PC-9 (cell line): Measurements from ENCODE around the gene FTO. TPM values are rescaled to one million over a fixed set of nuclear protein-coding genes. Genes with fewer than 3 reads are reported as not detected.

Experiments
- BruUV-seq: library from RNA; stranded (reverse); fragments of 400-500 nt; replicated peaks from 2 replicates; lab custom pipeline; 2021; lab: Mats Ljungman, UMichigan
- CTCF ChIA-PET: fragments of 300-600 bp; sonication (Branson Sonifier 250); formaldehyde crosslinking; loops from one replicate; lab custom pipeline; 2022; ENCODE audit warnings: antibody characterized with exemption; lab: Charles Lee
- POLR2A ChIA-PET: fragments of 300-600 bp; sonication (Branson Sonifier 250); formaldehyde crosslinking; loops from one replicate; lab custom pipeline; 2022; ENCODE audit warnings: antibody characterized with exemption; ENCODE audit not compliant: unreplicated experiment; lab: Charles Lee
- DNase-seq, 2 experiments: peaks; one replicate each; pipeline versions ENCODE4 v3.0.0 to v3.0.0-alpha.2; 2015 to 2022; ENCODE audit warnings: mixed read lengths in 1 of 2
- H2AFZ ChIP-seq: fragments of 200-600 bp; sonication (generic); 2 replicates; pipeline ENCODE4 v1.8.1; 2017; ENCODE audit warnings: antibody characterized with exemption
- H3F3A ChIP-seq: fragments of 200-600 bp; sonication (generic); 2 replicates; pipeline ENCODE4 v1.8.1; 2017; ENCODE audit warnings: antibody characterized with exemption, mild to moderate bottlenecking, low read depth; ENCODE audit not compliant: insufficient read depth
- H3K27ac ChIP-seq: fragments of 200-600 bp; sonication (generic); 2 replicates; pipeline ENCODE4 v1.6.1; 2016; ENCODE audit warnings: mixed run types
- H3K27me3 ChIP-seq: fragments of 200-600 bp; sonication (generic); 2 replicates; pipeline ENCODE4 v1.6.1; 2016; ENCODE audit warnings: low read depth, mixed run types; ENCODE audit not compliant: insufficient read depth
- H3K36me3 ChIP-seq: fragments of 200-600 bp; sonication (generic); 2 replicates; pipeline ENCODE4 v1.6.1; 2016; ENCODE audit warnings: low read depth, mixed run types
- H3K4me1 ChIP-seq: fragments of 200-600 bp; sonication (generic); replicated peaks from 2 replicates; pipeline ENCODE4 v1.6.1; 2016; ENCODE audit warnings: mixed run types; ENCODE audit not compliant: insufficient read depth
- H3K4me2 ChIP-seq: fragments of 200-600 bp; sonication (generic); 2 replicates; pipeline ENCODE4 v1.6.1; 2017; ENCODE audit warnings: mixed run types
- H3K4me3 ChIP-seq: fragments of 200-600 bp; sonication (generic); 2 replicates; pipeline ENCODE4 v1.6.1; 2016; ENCODE audit warnings: mixed run types
- H3K79me2 ChIP-seq: fragments of 200-600 bp; sonication (generic); 2 replicates; pipeline ENCODE4 v1.6.1; 2017; ENCODE audit warnings: low read depth, mixed run types
- H3K9me2 ChIP-seq: fragments of 200-600 bp; sonication (generic); 2 replicates; pipeline ENCODE4 v1.8.1; 2017; ENCODE audit warnings: mild to moderate bottlenecking; ENCODE audit not compliant: insufficient read depth
- H3K9me3 ChIP-seq: fragments of 200-600 bp; sonication (generic); 2 replicates; pipeline ENCODE4 v1.8.1; 2016; ENCODE audit warnings: low read depth; ENCODE audit not compliant: insufficient read depth
- H4K20me1 ChIP-seq: fragments of 200-600 bp; sonication (generic); 2 replicates; pipeline ENCODE4 v1.8.1; 2017; ENCODE audit not compliant: insufficient read depth
- CTCF ChIP-seq: fragments of 200-600 bp; sonication (generic); conservative IDR thresholded peaks from 2 replicates; pipeline ENCODE4 v1.6.1; 2017; ENCODE audit warnings: mixed run types, antibody characterized with exemption, mild to moderate bottlenecking, moderate library complexity
- EZH2 ChIP-seq: fragments of 200-600 bp; sonication (generic); IDR thresholded peaks from 2 replicates; pipeline ENCODE4 v1.8.0; 2017; ENCODE audit warnings: antibody characterized with exemption, low read depth
- intact Hi-C: fragments of 100-400 bp; cut with micrococcal nuclease; formaldehyde crosslinking; loops from one replicate; pipeline ENCODE4 v1.10.0; 2022; ENCODE audit not compliant: unreplicated experiment
- total RNA-seq: library from RNA; stranded (reverse); gene quantifications from 2 replicates; pipeline ENCODE4 v1.2.3, GENCODE V29; 2021

Gene FTO
- total RNA-seq, 1 experiment from 2014 or later = 58.1 TPM

GRCh38 chr16:53837426-53837825 is 133.5 kb downstream of the FTO start:
- no peaks in the 10 kb centered on the region for H3K4me1 ChIP-seq
- no peaks in the 10 kb centered on the region for H3K36me3 ChIP-seq
- no peak for DNase-seq
- no TSS peak for BruUV-seq
- TF ChIP-seq CTCF = no peak
- no peak for TF ChIP-seq EZH2
- no peaks in the 10 kb centered on the region for H3K9me3 ChIP-seq
- H3K4me2 ChIP-seq = no peak overlapping the region
- intact Hi-C loops = no loop called here
- ChIA-PET CTCF (no interaction called here), POLR2A (no interaction called here)
- H3K27me3 ChIP-seq = no peaks in the 10 kb centered on the region
- no peak overlapping the region for H2AFZ ChIP-seq
- H3K9me2 ChIP-seq = no peaks in the 10 kb centered on the region
- no peaks in the 10 kb centered on the region for H4K20me1 ChIP-seq
- no peaks in the 10 kb centered on the region for H3F3A ChIP-seq
- H3K27ac ChIP-seq = no peak overlapping the region
- no peaks in the 10 kb centered on the region for H3K79me2 ChIP-seq
- no peak overlapping the region for H3K4me3 ChIP-seq

GRCh38 chr16:53839150-53839549 is 135.2 kb downstream of the FTO start:
- intact Hi-C loops = no loop called here
- Histone ChIP-seq H3K27ac (no peak overlapping the region), H4K20me1 (no peaks in the 10 kb centered on the region), H3K4me3 (no peak overlapping the region), H3K36me3 (no peaks in the 10 kb centered on the region), H3K9me3 (no peaks in the 10 kb centered on the region), H3K4me1 (no peaks in the 10 kb centered on the region), H3K4me2 (no peak overlapping the region), H2AFZ (no peak overlapping the region), H3K27me3 (no peaks in the 10 kb centered on the region), H3K9me2 (no peaks in the 10 kb centered on the region), H3K79me2 (no peaks in the 10 kb centered on the region), H3F3A (no peaks in the 10 kb centered on the region)
- TF ChIP-seq CTCF = no peak
- no peak for TF ChIP-seq EZH2
- BruUV-seq = no TSS peak
- CTCF ChIA-PET = no interaction called here
- no peak for DNase-seq
- POLR2A ChIA-PET = no interaction called here

- H3K9me2 ChIP-seq = no peaks in the 10 kb centered on the region
- ChIA-PET CTCF (no interaction called here), POLR2A (no interaction called here)
- TF ChIP-seq EZH2 = no peak
- TF ChIP-seq CTCF = no peak
- no peaks in the 10 kb centered on the region for H3K9me3 ChIP-seq
- intact Hi-C loops = no loop called here
- no peaks in the 10 kb centered on the region for H3K4me1 ChIP-seq
- H3K27ac ChIP-seq = no peak overlapping the region
- H3F3A ChIP-seq = no peaks in the 10 kb centered on the region
- no peaks in the 10 kb centered on the region for H3K79me2 ChIP-seq
- H3K36me3 ChIP-seq = no peaks in the 10 kb centered on the region
- no peak overlapping the region for H3K4me3 ChIP-seq
- no TSS peak for BruUV-seq
- no peaks in the 10 kb centered on the region for H4K20me1 ChIP-seq
- no peak for DNase-seq
- no peaks in the 10 kb centered on the region for H3K27me3 ChIP-seq
- H2AFZ ChIP-seq = no peak overlapping the region
- no peak overlapping the region for H3K4me2 ChIP-seq
Measured at GRCh38 chr16:53840456-53840855, 136.5 kb downstream of the FTO start.
